Measurements from ENCODE around the gene DBT. TPM values are rescaled to one million over a fixed set of nuclear protein-coding genes. Genes with fewer than 3 reads are reported as not detected.
"Not testable (repeated sequence)": the region's sequence is repeated elsewhere in the genome, so short reads cannot be mapped to it uniquely, and the experiment has no call there.

Gene DBT
- total RNA-seq, 6 experiments from 2014 or later = 5.1 to 32.5 (median 18.2) TPM

DNA sequence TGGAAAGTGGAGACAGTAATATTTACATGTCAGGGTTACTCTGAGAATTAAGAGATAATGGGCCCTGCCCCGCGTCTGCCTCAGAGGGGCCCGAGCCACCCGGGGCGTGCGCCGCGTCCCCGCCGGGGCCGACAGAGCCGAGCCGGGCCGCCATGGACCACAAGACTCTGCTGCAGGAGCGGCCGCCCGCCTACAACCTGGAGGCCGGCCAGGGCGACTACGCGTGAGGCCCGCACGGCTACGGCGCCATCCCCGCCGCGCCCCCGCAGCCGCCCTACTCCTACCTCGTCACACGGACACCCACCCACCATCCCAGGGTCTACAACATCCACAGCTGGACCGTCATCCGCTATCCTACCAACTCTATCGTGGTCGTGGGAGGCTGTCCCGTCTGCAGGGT is 36.5 kb downstream of the DBT start:
- WGBS (ENCODE audit: insufficient coverage, low coverage, low lambda C conversion rate, missing lambda C conversion rate) = 96% methylated on average over 5 of the region's 37 CpGs
- ATAC-seq (peak in 1 of 4 donors; percentile 40), DNase-seq (no peak)
- no peak overlapping the region for H3K4me3 ChIP-seq
- no peak for TF ChIP-seq POLR2A (IDR thresholded peaks at IDR 0.05)
- TF ChIP-seq, protein P1, sequence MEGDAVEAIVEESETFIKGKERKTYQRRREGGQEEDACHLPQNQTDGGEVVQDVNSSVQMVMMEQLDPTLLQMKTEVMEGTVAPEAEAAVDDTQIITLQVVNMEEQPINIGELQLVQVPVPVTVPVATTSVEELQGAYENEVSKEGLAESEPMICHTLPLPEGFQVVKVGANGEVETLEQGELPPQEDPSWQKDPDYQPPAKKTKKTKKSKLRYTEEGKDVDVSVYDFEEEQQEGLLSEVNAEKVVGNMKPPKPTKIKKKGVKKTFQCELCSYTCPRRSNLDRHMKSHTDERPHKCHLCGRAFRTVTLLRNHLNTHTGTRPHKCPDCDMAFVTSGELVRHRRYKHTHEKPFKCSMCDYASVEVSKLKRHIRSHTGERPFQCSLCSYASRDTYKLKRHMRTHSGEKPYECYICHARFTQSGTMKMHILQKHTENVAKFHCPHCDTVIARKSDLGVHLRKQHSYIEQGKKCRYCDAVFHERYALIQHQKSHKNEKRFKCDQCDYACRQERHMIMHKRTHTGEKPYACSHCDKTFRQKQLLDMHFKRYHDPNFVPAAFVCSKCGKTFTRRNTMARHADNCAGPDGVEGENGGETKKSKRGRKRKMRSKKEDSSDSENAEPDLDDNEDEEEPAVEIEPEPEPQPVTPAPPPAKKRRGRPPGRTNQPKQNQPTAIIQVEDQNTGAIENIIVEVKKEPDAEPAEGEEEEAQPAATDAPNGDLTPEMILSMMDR (IDR thresholded peaks at IDR 0.05) = no peak
- intact Hi-C loops (cut with DNase I) = no loop called here
- no peak overlapping the region for H3K27ac ChIP-seq
- no peaks in the 10 kb centered on the region for H3K27me3 ChIP-seq
- no peaks in the 10 kb centered on the region for H3K9me3 ChIP-seq
- no peaks in the 10 kb centered on the region for H3K4me1 ChIP-seq
- peaks cover 0 to 81% (median 18%) of the 10 kb centered on the region in 4 donors for H3K36me3 ChIP-seq

DNA sequence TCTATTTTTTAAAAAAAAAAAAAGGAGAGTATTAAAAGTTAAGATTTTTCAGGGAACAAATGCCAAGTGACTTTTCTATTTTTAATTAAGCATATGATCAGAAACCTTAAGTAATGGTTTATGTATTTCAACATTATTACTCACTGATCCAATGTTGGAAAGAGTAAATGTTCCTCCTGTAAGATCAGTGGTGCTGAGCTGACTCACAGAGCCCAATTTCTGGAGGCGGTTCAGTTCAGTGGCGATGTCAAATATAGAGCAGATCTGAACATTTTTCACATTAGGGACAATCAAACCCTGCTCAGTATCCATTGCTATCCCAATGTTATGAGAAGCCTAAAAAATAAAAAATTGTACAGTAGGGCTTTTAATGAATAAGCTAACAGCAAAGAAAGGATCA is 43.3 kb downstream of the DBT start:
- 100% methylated on average over 2 of the region's 2 CpGs for WGBS (ENCODE audit: insufficient coverage, low coverage, low lambda C conversion rate, missing lambda C conversion rate)
- TF ChIP-seq, protein P1 (IDR thresholded peaks at IDR 0.05) = no peak
- TF ChIP-seq POLR2A (IDR thresholded peaks at IDR 0.05) = no peak
- Histone ChIP-seq H3K27ac (no peak overlapping the region), H3K4me1 (no peaks in the 10 kb centered on the region), H3K27me3 (no peaks in the 10 kb centered on the region), H3K9me3 (no peaks in the 10 kb centered on the region), H3K36me3 (peaks cover 0 to 49% (median 19%) of the 10 kb centered on the region in 4 donors), H3K4me3 (no peak overlapping the region)
- DNase-seq (no peak), ATAC-seq (no peak)
- intact Hi-C loops (cut with DNase I) = no loop called here

DNA sequence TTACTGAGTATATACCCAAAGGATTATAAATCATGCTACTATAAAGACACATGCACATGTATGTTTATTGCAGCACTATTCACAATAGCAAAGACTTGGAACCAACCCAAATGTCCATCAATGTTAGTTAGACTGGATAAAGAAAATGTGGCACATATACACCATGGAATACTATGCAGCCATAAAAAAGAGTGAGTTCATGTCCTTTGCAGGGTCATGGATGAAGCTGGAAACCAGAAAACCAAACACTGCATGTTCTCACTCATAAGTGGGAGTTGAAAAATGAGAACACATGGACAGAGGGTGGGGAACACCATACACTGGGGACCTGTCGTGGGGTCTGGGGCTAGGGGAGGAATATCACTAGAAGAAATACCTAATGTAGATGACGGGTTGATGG is 44.0 kb downstream of the DBT start:
- intact Hi-C loops (cut with DNase I); H3K27ac ChIP-seq; H3K27me3 ChIP-seq; H3K4me3 ChIP-seq; H3K4me1 ChIP-seq; ATAC-seq; H3K9me3 ChIP-seq; DNase-seq: not testable (repeated sequence)
- WGBS (ENCODE audit: insufficient coverage, low coverage, low lambda C conversion rate, missing lambda C conversion rate) = 90% methylated on average over 2 of the region's 2 CpGs
- H3K36me3 ChIP-seq = peaks cover 0 to 42% (median 19%) of the 10 kb centered on the region in 4 donors

DNA sequence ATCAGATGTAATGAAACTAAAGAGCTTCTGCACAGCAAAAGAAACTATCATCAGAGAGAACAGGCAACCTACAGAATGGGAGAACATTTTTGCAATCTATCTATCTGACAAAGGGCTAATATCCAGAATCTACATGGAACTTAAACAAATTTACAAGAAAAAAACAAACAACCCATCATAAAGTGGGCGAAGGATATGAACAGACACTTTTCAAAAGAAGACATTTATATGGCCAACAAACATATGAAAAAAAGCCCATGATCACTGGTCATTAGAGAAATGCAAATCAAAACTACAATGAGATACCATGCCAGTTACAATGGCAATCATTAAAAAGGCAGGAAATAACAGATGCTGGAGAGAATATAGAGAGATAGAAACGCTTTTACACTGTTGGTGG is 44.5 kb downstream of the DBT start:
- H3K4me3 ChIP-seq; H3K27ac ChIP-seq; H3K9me3 ChIP-seq; H3K4me1 ChIP-seq; ATAC-seq; DNase-seq; H3K27me3 ChIP-seq; intact Hi-C loops (cut with DNase I): not testable (repeated sequence)
- 95% methylated on average over 2 of the region's 2 CpGs for WGBS (ENCODE audit: insufficient coverage, low coverage, low lambda C conversion rate, missing lambda C conversion rate)
- H3K36me3 ChIP-seq = peaks cover 0 to 42% (median 20%) of the 10 kb centered on the region in 4 donors

DNA sequence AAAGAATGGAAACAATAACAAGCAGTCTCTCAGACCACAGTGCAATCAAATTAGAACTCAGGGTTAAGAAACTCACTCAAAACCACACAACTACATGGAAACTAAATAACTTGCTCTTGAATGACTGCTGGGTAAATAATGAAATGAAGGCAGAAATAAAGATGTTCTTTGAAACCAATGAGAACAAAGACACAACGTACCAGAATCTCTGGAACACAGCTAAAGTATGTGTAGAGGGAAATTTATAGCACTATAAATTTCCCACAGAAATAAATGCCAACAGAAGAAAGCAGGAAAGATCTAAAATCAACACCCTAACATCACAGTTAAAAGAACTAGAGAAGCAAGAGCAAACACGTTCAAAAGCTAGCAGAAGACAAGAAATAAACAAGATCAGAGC is 46.9 kb downstream of the DBT start:
- DNase-seq; intact Hi-C loops (cut with DNase I); ATAC-seq; H3K4me3 ChIP-seq; H3K27me3 ChIP-seq; H3K27ac ChIP-seq; H3K9me3 ChIP-seq; H3K4me1 ChIP-seq: not testable (repeated sequence)
- 79% methylated on average over 2 of the region's 2 CpGs for WGBS (ENCODE audit: insufficient coverage, low coverage, low lambda C conversion rate, missing lambda C conversion rate)
- peaks cover 0 to 37% (median 12%) of the 10 kb centered on the region in 4 donors for H3K36me3 ChIP-seq

DNA sequence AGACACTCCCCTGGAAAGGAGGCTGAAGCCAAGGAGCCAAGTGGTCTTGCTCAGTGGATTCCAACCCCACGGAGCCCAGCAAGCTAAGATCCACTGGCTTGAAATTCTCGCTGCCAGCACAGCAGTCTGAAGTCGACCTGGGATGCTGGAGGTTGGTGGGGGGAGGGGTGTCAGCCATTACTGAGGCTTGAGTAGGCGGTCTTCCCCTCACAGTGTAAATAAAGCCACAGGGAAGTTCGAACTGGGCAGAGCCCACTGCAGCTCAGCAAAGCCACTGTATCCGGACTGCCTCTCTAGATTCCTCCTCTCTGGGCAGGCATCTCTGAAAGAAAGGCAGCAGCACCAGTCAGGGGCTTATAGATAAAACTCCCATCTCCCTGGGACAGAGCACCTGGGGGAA is 49.6 kb downstream of the DBT start:
- H3K27ac ChIP-seq; H3K4me3 ChIP-seq; H3K4me1 ChIP-seq; intact Hi-C loops (cut with DNase I); H3K27me3 ChIP-seq; H3K9me3 ChIP-seq; ATAC-seq; DNase-seq: not testable (repeated sequence)
- H3K36me3 ChIP-seq = peaks cover 0 to 38% (median 10%) of the 10 kb centered on the region in 4 donors
- no CpG with 5 or more reads among the region's 6 CpGs for WGBS (ENCODE audit: insufficient coverage, low coverage, low lambda C conversion rate, missing lambda C conversion rate)

DNA sequence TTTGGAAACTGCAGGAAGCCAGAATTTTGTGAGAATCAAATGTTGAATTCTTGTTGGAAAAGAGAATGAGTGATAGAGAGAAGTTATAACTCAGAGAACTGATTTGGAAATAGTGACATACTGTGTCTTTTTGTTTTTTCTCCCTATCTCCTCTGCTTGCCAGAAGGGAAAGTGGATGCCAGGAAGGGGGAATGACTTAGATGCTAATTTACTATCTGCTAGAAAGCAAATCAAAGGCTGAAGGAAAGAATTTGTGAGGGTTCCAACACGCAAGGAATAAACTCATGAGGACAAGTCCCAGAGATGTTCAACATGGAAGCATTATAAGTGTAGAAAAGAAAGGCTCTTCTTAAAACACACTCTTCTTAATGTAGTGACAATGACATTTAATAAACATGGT is 51.0 kb downstream of the DBT start:
- TF ChIP-seq, protein P1 (IDR thresholded peaks at IDR 0.05) = no peak
- no peak for TF ChIP-seq POLR2A (IDR thresholded peaks at IDR 0.05)
- 86% methylated on average over 1 of the region's 1 CpG for WGBS (ENCODE audit: insufficient coverage, low coverage, low lambda C conversion rate, missing lambda C conversion rate)
- no peaks in the 10 kb centered on the region for H3K27me3 ChIP-seq
- no peak for ATAC-seq
- H3K4me3 ChIP-seq = no peak overlapping the region
- no peak overlapping the region for H3K27ac ChIP-seq
- intact Hi-C loops (cut with DNase I) = no loop called here
- no peaks in the 10 kb centered on the region for H3K4me1 ChIP-seq
- no peak for DNase-seq
- H3K36me3 ChIP-seq = peaks cover 0 to 44% (median 10%) of the 10 kb centered on the region in 4 donors
- no peaks in the 10 kb centered on the region for H3K9me3 ChIP-seq

All from right lobe of liver (tissue), 6 donors.